Suprapubic skin (tissue), 4 donors: ENCODE data around the gene EYA2.

Experiments
- EP300 ChIP-seq: sonication (generic); formaldehyde crosslinking; IDR thresholded peaks from one replicate; pipeline ENCODE4 v1.6.1; 2017; ENCODE audit warnings: antibody characterized with exemption
- POLR2AphosphoS5 ChIP-seq, 3 donors: sonication (generic); formaldehyde crosslinking; IDR thresholded peaks; one replicate each; pipeline ENCODE4 v1.6.1; 2017; ENCODE audit warnings: antibody characterized with exemption in 3 of 3

GRCh38 chr20:47071646-47072185 lies 177.1 kb downstream of the EYA2 start:
- TF ChIP-seq POLR2AphosphoS5 (IDR thresholded peaks at IDR 0.05) (no peak), EP300 (no peak)
